Vagina (tissue), 2 donors: ENCODE data around the gene TOR1AIP1. TPM values are rescaled to one million over a fixed set of nuclear protein-coding genes. Genes with fewer than 3 reads are reported as not detected.

Experiments
- DNase-seq, 2 donors: peaks; one replicate each; pipeline ENCODE4 v3.0.0-alpha.2; 2017; ENCODE audit errors: extremely low spot score in 2 of 2
- H3K27ac ChIP-seq: fragments of 200-600 bp; sonication (generic); one replicate; pipeline ENCODE4 v1.5.1; 2019
- H3K27me3 ChIP-seq: fragments of 200-600 bp; sonication (generic); one replicate; pipeline ENCODE4 v1.5.1; 2019
- H3K36me3 ChIP-seq, 2 donors: fragments of 200-600 bp; sonication (generic); one replicate each; pipeline ENCODE4 v1.5.1; 2017 to 2019
- H3K4me1 ChIP-seq: fragments of 200-600 bp; sonication (generic); one replicate; pipeline ENCODE4 v1.5.1; 2019
- H3K4me3 ChIP-seq, 2 donors: fragments of 200-600 bp; sonication (generic); 1 replicate in 1 of 2; 2 replicates in 1 of 2; pipeline ENCODE4 v1.5.1; 2016 to 2019
- H3K9me3 ChIP-seq: fragments of 200-600 bp; sonication (generic); one replicate; pipeline ENCODE4 v1.5.1; 2019
- POLR2A ChIP-seq, 2 donors: fragments of 450-650 bp; IDR thresholded peaks; one replicate each; pipeline ENCODE4 v1.6.1; 2017; ENCODE audit warnings: antibody characterized with exemption in 2 of 2, mild to moderate bottlenecking in 2 of 2, moderate library complexity in 2 of 2
- POLR2AphosphoS5 ChIP-seq, 2 donors: sonication (generic); formaldehyde crosslinking; IDR thresholded peaks; one replicate each; pipeline ENCODE4 v1.9.0; 2017; ENCODE audit warnings: antibody characterized with exemption in 2 of 2, mild to moderate bottlenecking in 2 of 2, low read depth in 1 of 2; ENCODE audit not compliant: insufficient read depth in 1 of 2
- intact Hi-C: fragments of 100-400 bp; cut with DNase I; formaldehyde crosslinking; loops from one replicate; pipeline ENCODE4 v1.15.1; 2023
- total RNA-seq: library from RNA; depleted of rRNA; stranded (reverse); fragments of >200 nt; gene quantifications from one replicate; pipeline ENCODE4 v1.2.3, GENCODE V29; 2016
- TF ChIP-seq, protein P1 (sequence below), 3 experiments: fragments of 450-650 bp in 2 of 3; fragments of 200-600 bp in 1 of 3; sonication (generic) in 1 of 3; IDR thresholded peaks; one replicate each; pipeline ENCODE4 v1.5.1; 2017 to 2019; ENCODE audit warnings: antibody characterized with exemption in 3 of 3, mild to moderate bottlenecking in 2 of 3, moderate library complexity in 2 of 3

Gene TOR1AIP1
- total RNA-seq, 1 donor from 2014 or later = 45.9 TPM

DNA sequence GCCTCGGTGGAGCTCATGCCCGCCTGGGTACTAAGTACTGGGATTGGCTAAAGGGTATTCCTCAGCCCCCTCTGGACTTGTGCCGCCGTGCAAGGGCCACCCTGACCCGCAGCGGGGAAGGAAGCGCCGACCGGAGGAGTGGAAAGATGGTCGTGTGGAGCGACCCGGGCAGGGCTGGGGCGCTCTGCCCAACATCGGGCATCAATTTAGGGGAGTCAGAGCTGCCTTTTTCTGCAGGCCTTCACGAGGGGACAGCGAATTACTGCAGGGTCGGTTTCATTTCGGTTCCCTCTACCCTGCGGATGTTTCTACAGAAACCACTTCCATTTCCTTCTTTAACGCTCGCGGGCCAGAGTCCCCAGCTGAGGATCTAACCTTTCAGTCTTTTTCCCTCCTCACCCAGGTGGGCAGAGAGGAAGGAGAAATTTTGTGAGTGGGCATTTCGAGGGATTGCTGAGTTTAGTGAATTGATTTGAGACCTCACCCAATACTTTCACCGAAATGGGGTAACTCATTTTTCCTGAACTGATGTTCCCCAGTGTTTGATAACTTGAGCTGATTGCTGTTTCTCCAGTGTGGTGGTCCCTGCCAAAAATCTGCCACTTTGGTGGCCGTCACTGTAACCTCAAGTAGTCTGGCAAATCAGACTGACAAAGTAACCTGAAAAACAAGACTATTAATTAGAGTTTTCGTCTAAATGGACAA is 1.1 kb downstream of the TOR1AIP1 start:
- DNase-seq = no peak
- H3K9me3 ChIP-seq = no peaks in the 10 kb centered on the region
- H3K4me1 ChIP-seq = peaks cover 61% of the 10 kb centered on the region
- intact Hi-C loops = loop anchor here (10.0 kb wide), 1 partner anchor 272 kb away; the partner anchor contains the start of gene QSOX1
- H3K4me3 ChIP-seq = peak overlapping the region; percentile 81 to 96
- TF ChIP-seq, protein P1, sequence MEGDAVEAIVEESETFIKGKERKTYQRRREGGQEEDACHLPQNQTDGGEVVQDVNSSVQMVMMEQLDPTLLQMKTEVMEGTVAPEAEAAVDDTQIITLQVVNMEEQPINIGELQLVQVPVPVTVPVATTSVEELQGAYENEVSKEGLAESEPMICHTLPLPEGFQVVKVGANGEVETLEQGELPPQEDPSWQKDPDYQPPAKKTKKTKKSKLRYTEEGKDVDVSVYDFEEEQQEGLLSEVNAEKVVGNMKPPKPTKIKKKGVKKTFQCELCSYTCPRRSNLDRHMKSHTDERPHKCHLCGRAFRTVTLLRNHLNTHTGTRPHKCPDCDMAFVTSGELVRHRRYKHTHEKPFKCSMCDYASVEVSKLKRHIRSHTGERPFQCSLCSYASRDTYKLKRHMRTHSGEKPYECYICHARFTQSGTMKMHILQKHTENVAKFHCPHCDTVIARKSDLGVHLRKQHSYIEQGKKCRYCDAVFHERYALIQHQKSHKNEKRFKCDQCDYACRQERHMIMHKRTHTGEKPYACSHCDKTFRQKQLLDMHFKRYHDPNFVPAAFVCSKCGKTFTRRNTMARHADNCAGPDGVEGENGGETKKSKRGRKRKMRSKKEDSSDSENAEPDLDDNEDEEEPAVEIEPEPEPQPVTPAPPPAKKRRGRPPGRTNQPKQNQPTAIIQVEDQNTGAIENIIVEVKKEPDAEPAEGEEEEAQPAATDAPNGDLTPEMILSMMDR (IDR thresholded peaks at IDR 0.05) = no peak
- TF ChIP-seq POLR2AphosphoS5 (IDR thresholded peaks at IDR 0.05; ENCODE audit: insufficient read depth in 1 of 2, low read depth in 1 of 2) = no peak
- TF ChIP-seq POLR2A (IDR thresholded peaks at IDR 0.05) = no peak
- no peaks in the 10 kb centered on the region for H3K27me3 ChIP-seq
- H3K36me3 ChIP-seq = peaks cover 0 to 26% of the 10 kb centered on the region in 2 donors
- peak overlapping the region; percentile 100 for H3K27ac ChIP-seq

DNA sequence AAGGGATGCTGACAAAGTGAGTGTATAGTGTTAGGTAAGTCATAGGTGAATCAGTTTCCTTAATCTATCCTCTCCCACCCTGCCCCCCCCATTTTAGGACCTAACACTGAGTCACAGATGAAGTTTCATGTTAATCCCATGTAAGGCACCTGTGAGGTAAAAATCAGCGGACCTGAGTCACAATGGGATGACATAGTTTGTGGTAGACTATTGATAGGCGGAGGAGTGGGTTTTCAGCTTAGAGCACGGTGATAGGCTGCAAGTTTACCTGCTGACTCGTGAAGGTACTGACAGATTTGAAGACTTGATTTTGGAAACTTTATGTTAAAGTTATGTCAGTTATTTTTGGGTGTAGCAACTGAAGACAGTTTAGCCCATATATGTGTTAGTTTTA is 1.7 kb downstream of the TOR1AIP1 start:
- Histone ChIP-seq H3K4me3 (peak overlapping the region; percentile 81 to 96), H3K27me3 (no peaks in the 10 kb centered on the region), H3K36me3 (peaks cover 0 to 26% of the 10 kb centered on the region in 2 donors), H3K9me3 (no peaks in the 10 kb centered on the region), H3K27ac (peak overlapping the region; percentile 100), H3K4me1 (peaks cover 67% of the 10 kb centered on the region)
- DNase-seq = no peak
- intact Hi-C loops = loop anchor here (10.0 kb wide), 1 partner anchor 271 kb away; the partner anchor contains the start of gene QSOX1
- TF ChIP-seq POLR2A (IDR thresholded peaks at IDR 0.05) = no peak
- TF ChIP-seq POLR2AphosphoS5 (IDR thresholded peaks at IDR 0.05; ENCODE audit: insufficient read depth in 1 of 2, low read depth in 1 of 2) = no peak
- TF ChIP-seq, protein P1 (IDR thresholded peaks at IDR 0.05) = no peak

DNA sequence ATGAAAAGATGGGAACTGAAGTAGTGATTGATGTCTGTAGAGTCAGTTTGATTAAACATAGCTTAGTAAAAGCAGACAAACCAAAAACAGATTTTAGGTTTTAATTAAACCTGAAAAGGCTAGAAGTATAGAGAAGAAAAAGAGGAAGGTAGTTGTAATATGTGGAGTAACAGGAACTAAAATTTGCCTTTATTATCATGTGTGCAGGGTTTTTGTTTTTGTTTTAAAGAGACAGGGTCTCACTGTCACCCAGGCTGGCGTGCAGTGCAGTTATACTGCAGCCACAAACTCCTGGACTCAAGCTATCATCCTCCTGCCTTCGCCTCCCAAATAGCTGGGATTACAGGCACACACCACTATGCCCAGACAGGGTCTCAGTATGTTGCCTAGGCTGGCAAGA is 6.0 kb downstream of the TOR1AIP1 start:
- Histone ChIP-seq H3K4me3 (no peak overlapping the region), H3K27me3 (no peaks in the 10 kb centered on the region), H3K27ac (no peak overlapping the region), H3K4me1 (peaks cover 61% of the 10 kb centered on the region), H3K36me3 (peaks cover 0 to 55% of the 10 kb centered on the region in 2 donors), H3K9me3 (no peaks in the 10 kb centered on the region)
- intact Hi-C loops = loop anchor here (10.0 kb wide), 1 partner anchor 267 kb away; the partner anchor contains the start of gene QSOX1
- no peak for TF ChIP-seq POLR2AphosphoS5 (IDR thresholded peaks at IDR 0.05; ENCODE audit: insufficient read depth in 1 of 2, low read depth in 1 of 2)
- TF ChIP-seq, protein P1 (IDR thresholded peaks at IDR 0.05) = no peak
- no peak for TF ChIP-seq POLR2A (IDR thresholded peaks at IDR 0.05)
- no peak for DNase-seq

DNA sequence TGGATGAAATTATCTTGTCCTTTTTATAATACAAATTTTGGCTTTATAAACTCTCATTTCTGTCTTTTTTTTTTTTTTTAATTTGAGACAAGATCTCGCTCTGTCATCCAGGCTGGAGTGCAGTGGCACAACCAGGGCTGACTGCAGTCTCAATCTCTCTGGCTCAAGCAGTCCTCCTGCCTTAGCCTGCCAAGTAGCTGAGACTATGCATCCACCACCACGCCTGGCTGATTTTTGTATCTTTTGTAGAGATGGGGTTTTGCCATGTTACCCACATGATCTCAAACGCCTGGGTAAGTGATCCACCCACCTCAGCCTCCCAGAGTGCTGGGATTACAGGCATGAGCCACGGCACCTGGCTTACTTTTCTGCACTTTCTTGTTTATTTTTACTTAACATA is 7.5 kb downstream of the TOR1AIP1 start:
- intact Hi-C loops = loop anchor here (10.0 kb wide), 1 partner anchor 265 kb away; the partner anchor contains the start of gene QSOX1
- H3K36me3 ChIP-seq = peaks cover 0 to 53% of the 10 kb centered on the region in 2 donors
- DNase-seq = no peak
- H3K27me3 ChIP-seq = no peaks in the 10 kb centered on the region
- no peak overlapping the region for H3K4me3 ChIP-seq
- no peak for TF ChIP-seq POLR2AphosphoS5 (IDR thresholded peaks at IDR 0.05; ENCODE audit: insufficient read depth in 1 of 2, low read depth in 1 of 2)
- TF ChIP-seq, protein P1 (IDR thresholded peaks at IDR 0.05) = no peak
- H3K9me3 ChIP-seq = no peaks in the 10 kb centered on the region
- H3K27ac ChIP-seq = no peak overlapping the region
- H3K4me1 ChIP-seq = peaks cover 46% of the 10 kb centered on the region

DNA sequence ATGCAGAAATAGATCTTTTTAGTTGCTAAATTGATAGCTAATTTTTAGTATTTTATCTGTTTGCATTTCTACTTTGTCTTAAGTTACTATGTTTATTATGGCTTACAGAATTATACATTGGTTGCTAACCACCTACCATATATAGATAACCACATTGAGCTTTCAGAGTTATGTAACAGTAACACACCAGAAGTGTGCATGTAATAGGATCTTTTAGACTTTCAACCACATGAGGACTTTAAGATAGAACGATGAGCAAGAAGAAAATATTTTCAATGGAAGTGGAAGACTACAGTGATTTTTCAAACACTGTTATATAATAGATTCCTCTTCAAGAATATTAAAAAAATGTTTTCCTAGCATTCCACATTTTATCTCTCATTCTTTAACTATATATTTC is 28.8 kb downstream of the TOR1AIP1 start:
- H3K9me3 ChIP-seq = no peaks in the 10 kb centered on the region
- H3K4me1 ChIP-seq = no peaks in the 10 kb centered on the region
- DNase-seq = no peak
- TF ChIP-seq POLR2AphosphoS5 (IDR thresholded peaks at IDR 0.05; ENCODE audit: insufficient read depth in 1 of 2, low read depth in 1 of 2) = no peak
- TF ChIP-seq POLR2A (IDR thresholded peaks at IDR 0.05) = no peak
- H3K4me3 ChIP-seq = no peak overlapping the region
- intact Hi-C loops = no loop called here
- no peaks in the 10 kb centered on the region for H3K27me3 ChIP-seq
- no peak overlapping the region for H3K27ac ChIP-seq
- H3K36me3 ChIP-seq = peaks cover 0 to 61% of the 10 kb centered on the region in 2 donors
